HepG2 (cell line): ENCODE results near the gene TUBB4B. TPM values are rescaled to one million over a fixed set of nuclear protein-coding genes. Genes with fewer than 3 reads are reported as not detected.

ENCODE experiments used
- ARNT2 ChIP-seq: sonication (generic); formaldehyde crosslinking; IDR thresholded peaks from 2 replicates; pipeline ENCODE4 v1.8.0; 2022; ENCODE audit warnings: mild to moderate bottlenecking, low read depth, missing genetic modification reagents, moderate library complexity
- ATF2 ChIP-seq: sonication (generic); formaldehyde crosslinking; IDR thresholded peaks from 2 replicates; pipeline ENCODE4 v1.4.0; 2020; ENCODE audit warnings: missing genetic modification reagents
- ATF5 ChIP-seq: sonication (generic); formaldehyde crosslinking; IDR thresholded peaks from 2 replicates; pipeline ENCODE4 v1.4.0; 2020; ENCODE audit warnings: mild to moderate bottlenecking, low read depth, missing genetic modification reagents
- BRD4 ChIP-seq: sonication (generic); formaldehyde crosslinking; IDR thresholded peaks from 2 replicates; pipeline ENCODE4 v1.4.0; 2020; ENCODE audit warnings: missing genetic modification reagents
- CBFB ChIP-seq: sonication (generic); formaldehyde crosslinking; IDR thresholded peaks from 2 replicates; pipeline ENCODE4 v1.4.0; 2020; ENCODE audit warnings: missing genetic modification reagents
- CERS6 ChIP-seq: sonication (generic); formaldehyde crosslinking; IDR thresholded peaks from 2 replicates; pipeline ENCODE4 v1.5.0; 2020; ENCODE audit warnings: missing genetic modification reagents
- HNRNPK ChIP-seq: fragments of 200-400 bp; formaldehyde crosslinking; IDR thresholded peaks from 2 replicates; pipeline ENCODE4 v1.6.1; 2018; ENCODE audit warnings: low read length, low read depth, moderate library complexity, mild to moderate bottlenecking; ENCODE audit not compliant: poor library complexity, severe bottlenecking
- NFE2L1 ChIP-seq: sonication (generic); formaldehyde crosslinking; IDR thresholded peaks from 2 replicates; pipeline ENCODE4 v1.4.0; 2020; ENCODE audit warnings: missing genetic modification reagents, mild to moderate bottlenecking, borderline replicate concordance
- POLR2AphosphoS2 ChIP-seq: IDR thresholded peaks from 2 replicates; pipeline ENCODE4 v1.6.1; 2011; ENCODE audit warnings: low read depth, low read length, improper control_type of control experiment
- SRSF1 ChIP-seq: fragments of 200-400 bp; formaldehyde crosslinking; optimal IDR thresholded peaks from 2 replicates; pipeline ENCODE3; 2017; ENCODE audit warnings: mild to moderate bottlenecking, low read depth, low read length, moderate library complexity
- TBX2 ChIP-seq: sonication (generic); formaldehyde crosslinking; IDR thresholded peaks from 2 replicates; pipeline ENCODE4 v1.5.0; 2020; ENCODE audit warnings: missing genetic modification reagents, mild to moderate bottlenecking, borderline replicate concordance
- ZFX ChIP-seq: sonication (generic); formaldehyde crosslinking; IDR thresholded peaks from 2 replicates; pipeline ENCODE4 v1.4.0; 2020; ENCODE audit warnings: mild to moderate bottlenecking, low read depth, missing genetic modification reagents, moderate library complexity
- ZNF337 ChIP-seq: sonication (generic); formaldehyde crosslinking; IDR thresholded peaks from 2 replicates; pipeline ENCODE4 v1.5.1; 2020; ENCODE audit warnings: missing genetic modification reagents, low read depth, mild to moderate bottlenecking, borderline replicate concordance
- ZNF501 ChIP-seq: sonication (generic); formaldehyde crosslinking; IDR thresholded peaks from 2 replicates; pipeline ENCODE4 v1.5.1; 2020; ENCODE audit warnings: mild to moderate bottlenecking, moderate library complexity, missing genetic modification reagents
- ZNF672 ChIP-seq: sonication (generic); formaldehyde crosslinking; IDR thresholded peaks from 2 replicates; pipeline ENCODE4 v1.8.1; 2022; ENCODE audit warnings: missing genetic modification reagents
- ZNF772 ChIP-seq: sonication (generic); formaldehyde crosslinking; IDR thresholded peaks from 2 replicates; pipeline ENCODE4 v1.5.0; 2020; ENCODE audit warnings: mild to moderate bottlenecking, missing genetic modification reagents
- polyA plus RNA-seq, 8 experiments: library from polyadenylated mRNA; depleted of rRNA in 3 of 8; stranded (reverse) in 7 of 8; unstranded in 1 of 8; fragments of >200 nt; fragmentation: Illumina TruSeq in 4 of 8; extraction: Trizol in 4 of 8; gene quantifications; 2 replicates each; pipeline versions ENCODE4 v1.2.1 to v1.2.3, GENCODE V29; 2011 to 2016; ENCODE audit warnings: low read depth in 4 of 8, missing spikeins in 1 of 8, mixed read lengths in 1 of 8; ENCODE audit not compliant: insufficient read depth in 1 of 8
- total RNA-seq, 5 experiments: library from RNA; depleted of rRNA; stranded (reverse); fragments of >200 nt; fragmentation: Illumina TruSeq; extraction: Trizol; gene quantifications; 2 replicates each; pipeline ENCODE4 v1.2.3, GENCODE V29; 2016; ENCODE audit warnings: low read depth in 1 of 5
- TF ChIP-seq, protein P1 (sequence below): sonication (generic); formaldehyde crosslinking; conservative IDR thresholded peaks from 2 replicates; pipeline ENCODE4 v1.4.0; 2020; ENCODE audit warnings: missing genetic modification reagents
- TF ChIP-seq, protein P2 (sequence below): sonication (generic); formaldehyde crosslinking; IDR thresholded peaks from 2 replicates; pipeline ENCODE4 v1.5.0; 2020; ENCODE audit warnings: missing genetic modification reagents
- TF ChIP-seq, protein P3 (sequence below): sonication (generic); formaldehyde crosslinking; IDR thresholded peaks from 2 replicates; pipeline ENCODE4 v1.4.0; 2020; ENCODE audit warnings: missing genetic modification reagents

The TUBB4B gene
- total and polyA plus RNA-seq, 2 of the 13 experiments (the other 11 are each of a cell fraction or from before 2014, with no cell fraction given), result 182 to 412 TPM

- TF ChIP-seq ARNT2 (CRISPR knock-in tag) (peak; percentile 90), ZNF337 (CRISPR knock-in tag) (no peak), ZNF672 (CRISPR knock-in tag) (no peak), CBFB (CRISPR knock-in tag) (peak; percentile 9; the same call in 1 of the 2 replicates), ATF5 (CRISPR knock-in tag) (no peak), HNRNPK (peak; percentile 23), ZFX (CRISPR knock-in tag) (peak; percentile 94), SRSF1 (no peak), POLR2AphosphoS2 (no peak), ZNF501 (peak; percentile 95), NFE2L1 (CRISPR knock-in tag) (no peak), ATF2 (CRISPR knock-in tag) (peak; percentile 62; the same call in 1 of the 2 replicates), BRD4 (CRISPR knock-in tag) (peak; percentile 67; the same call in 1 of the 2 replicates), ZNF772 (CRISPR knock-in tag) (peak; percentile 16; the same call in 1 of the 2 replicates), TBX2 (CRISPR knock-in tag) (peak; percentile 12; the same call in 1 of the 2 replicates), CERS6 (no peak)
- TF ChIP-seq, protein P1, sequence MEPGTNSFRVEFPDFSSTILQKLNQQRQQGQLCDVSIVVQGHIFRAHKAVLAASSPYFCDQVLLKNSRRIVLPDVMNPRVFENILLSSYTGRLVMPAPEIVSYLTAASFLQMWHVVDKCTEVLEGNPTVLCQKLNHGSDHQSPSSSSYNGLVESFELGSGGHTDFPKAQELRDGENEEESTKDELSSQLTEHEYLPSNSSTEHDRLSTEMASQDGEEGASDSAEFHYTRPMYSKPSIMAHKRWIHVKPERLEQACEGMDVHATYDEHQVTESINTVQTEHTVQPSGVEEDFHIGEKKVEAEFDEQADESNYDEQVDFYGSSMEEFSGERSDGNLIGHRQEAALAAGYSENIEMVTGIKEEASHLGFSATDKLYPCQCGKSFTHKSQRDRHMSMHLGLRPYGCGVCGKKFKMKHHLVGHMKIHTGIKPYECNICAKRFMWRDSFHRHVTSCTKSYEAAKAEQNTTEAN (CRISPR knock-in tag), result no peak
- TF ChIP-seq, protein P2, sequence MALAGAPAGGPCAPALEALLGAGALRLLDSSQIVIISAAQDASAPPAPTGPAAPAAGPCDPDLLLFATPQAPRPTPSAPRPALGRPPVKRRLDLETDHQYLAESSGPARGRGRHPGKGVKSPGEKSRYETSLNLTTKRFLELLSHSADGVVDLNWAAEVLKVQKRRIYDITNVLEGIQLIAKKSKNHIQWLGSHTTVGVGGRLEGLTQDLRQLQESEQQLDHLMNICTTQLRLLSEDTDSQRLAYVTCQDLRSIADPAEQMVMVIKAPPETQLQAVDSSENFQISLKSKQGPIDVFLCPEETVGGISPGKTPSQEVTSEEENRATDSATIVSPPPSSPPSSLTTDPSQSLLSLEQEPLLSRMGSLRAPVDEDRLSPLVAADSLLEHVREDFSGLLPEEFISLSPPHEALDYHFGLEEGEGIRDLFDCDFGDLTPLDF (CRISPR knock-in tag), result peak; percentile 89
- TF ChIP-seq, protein P3, sequence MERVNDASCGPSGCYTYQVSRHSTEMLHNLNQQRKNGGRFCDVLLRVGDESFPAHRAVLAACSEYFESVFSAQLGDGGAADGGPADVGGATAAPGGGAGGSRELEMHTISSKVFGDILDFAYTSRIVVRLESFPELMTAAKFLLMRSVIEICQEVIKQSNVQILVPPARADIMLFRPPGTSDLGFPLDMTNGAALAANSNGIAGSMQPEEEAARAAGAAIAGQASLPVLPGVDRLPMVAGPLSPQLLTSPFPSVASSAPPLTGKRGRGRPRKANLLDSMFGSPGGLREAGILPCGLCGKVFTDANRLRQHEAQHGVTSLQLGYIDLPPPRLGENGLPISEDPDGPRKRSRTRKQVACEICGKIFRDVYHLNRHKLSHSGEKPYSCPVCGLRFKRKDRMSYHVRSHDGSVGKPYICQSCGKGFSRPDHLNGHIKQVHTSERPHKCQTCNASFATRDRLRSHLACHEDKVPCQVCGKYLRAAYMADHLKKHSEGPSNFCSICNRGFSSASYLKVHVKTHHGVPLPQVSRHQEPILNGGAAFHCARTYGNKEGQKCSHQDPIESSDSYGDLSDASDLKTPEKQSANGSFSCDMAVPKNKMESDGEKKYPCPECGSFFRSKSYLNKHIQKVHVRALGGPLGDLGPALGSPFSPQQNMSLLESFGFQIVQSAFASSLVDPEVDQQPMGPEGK (CRISPR knock-in tag), result peak; percentile 86
These were observed 35.7 kb upstream of the TUBB4B start, which contains the start of the genes NDOR1 and TMEM203 (continued) for GRCh38 chr9:137205126-137206069.
